GM12801 (cell line): ENCODE measurements around the gene ABCA6.

Experiments
- TF ChIP-seq, protein P1 (sequence below): IDR thresholded peaks from one replicate; pipeline ENCODE4 v1.5.1; 2011; ENCODE audit warnings: control low read depth; ENCODE audit not compliant: insufficient read length; ENCODE audit errors: extremely low read depth

ABCA6 gene

DNA sequence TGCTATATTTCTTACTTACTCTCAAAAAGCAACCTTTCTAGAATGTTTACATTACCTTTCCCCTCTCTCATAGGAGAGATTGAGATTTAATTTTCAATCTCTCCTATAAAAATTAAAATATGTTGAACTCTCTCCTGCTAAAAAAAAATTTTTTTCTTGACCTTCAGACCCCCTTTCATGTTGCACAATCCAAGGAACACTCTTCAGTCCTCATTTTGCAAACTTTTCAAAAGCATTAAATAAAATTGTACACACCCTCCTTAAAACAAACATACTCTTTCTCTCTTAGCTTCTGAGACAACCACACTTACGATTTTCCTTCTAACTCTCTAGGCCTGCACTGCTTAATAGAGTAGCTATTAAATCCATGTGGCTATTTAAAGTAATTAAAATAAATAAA lies 8.6 kb upstream of the ABCA6 start:
- TF ChIP-seq, protein P1, sequence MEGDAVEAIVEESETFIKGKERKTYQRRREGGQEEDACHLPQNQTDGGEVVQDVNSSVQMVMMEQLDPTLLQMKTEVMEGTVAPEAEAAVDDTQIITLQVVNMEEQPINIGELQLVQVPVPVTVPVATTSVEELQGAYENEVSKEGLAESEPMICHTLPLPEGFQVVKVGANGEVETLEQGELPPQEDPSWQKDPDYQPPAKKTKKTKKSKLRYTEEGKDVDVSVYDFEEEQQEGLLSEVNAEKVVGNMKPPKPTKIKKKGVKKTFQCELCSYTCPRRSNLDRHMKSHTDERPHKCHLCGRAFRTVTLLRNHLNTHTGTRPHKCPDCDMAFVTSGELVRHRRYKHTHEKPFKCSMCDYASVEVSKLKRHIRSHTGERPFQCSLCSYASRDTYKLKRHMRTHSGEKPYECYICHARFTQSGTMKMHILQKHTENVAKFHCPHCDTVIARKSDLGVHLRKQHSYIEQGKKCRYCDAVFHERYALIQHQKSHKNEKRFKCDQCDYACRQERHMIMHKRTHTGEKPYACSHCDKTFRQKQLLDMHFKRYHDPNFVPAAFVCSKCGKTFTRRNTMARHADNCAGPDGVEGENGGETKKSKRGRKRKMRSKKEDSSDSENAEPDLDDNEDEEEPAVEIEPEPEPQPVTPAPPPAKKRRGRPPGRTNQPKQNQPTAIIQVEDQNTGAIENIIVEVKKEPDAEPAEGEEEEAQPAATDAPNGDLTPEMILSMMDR = no peak

DNA sequence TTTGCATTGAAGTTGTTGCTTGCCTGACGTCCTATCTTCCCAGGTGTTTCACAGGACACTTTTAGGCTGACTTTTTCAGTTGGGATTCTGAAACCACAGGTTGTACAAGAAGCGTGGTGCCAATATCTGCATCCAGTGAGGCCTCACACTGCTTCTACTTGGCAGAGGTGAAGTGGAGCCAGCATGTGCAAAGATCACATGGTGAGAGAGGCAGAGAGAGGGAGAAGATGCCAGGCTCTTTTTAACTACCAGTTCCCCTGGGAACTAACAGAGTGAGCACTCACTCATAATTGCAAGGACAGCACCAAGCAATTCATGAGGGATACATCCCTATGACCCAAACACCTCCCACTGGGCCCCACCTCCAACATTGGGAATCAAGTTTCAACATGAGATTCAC lies 5.8 kb upstream of the ABCA6 start:
- TF ChIP-seq, protein P1 = no peak

- TF ChIP-seq, protein P1 = no peak
Observed at GRCh38 chr17:69144331-69145255, 2.9 kb upstream of the ABCA6 start.

- TF ChIP-seq, protein P1 = no peak
Observed at GRCh38 chr17:69143683-69144231, 2.1 kb upstream of the ABCA6 start.

DNA sequence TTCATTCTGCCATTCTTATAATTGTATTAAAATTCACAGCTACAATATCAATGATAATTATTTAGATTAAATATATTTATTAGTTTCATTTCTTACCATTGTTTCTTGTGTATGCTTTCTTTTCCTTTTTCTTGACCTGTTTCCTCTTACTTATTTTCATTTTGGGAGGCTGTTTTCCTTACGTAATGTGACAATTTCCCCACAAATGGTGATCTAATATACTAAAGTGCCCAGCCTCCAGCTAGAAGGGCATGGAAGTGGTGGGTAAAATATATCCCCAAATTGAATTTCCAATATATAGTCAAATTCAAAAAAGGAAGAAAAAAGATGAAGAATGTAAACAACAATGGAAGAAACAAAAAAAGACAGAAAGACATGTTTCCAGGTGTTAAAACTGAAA lies 1.5 kb upstream of the ABCA6 start:
- TF ChIP-seq, protein P1 = no peak

DNA sequence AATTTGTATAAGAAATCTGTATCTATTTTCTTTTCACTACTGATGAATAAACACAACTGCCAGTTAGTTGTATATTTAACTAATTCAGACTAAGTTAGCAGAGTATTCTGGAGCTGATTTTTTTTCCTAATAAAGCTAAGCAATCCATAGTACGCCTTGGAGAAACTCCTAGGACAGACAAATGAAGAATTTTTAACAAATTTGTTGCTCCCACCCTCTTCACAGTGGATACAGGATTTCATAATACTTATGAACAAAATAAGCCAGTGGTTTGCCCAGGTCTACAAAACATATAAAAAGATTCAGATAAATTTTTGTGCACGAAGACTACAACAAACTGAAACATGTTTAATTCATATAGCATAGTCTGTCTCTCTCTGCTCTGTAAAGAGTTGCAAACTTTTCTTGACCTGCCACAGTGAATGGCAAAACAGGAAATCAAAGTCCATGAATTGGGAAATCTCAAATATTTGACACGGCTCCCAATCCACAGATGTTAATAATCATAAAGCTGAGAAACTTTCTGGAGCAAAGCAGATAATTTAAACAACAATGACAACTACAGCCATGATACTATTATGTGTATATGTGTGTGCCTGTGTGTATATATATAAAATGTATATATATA lies 594 bp upstream of the ABCA6 start:
- TF ChIP-seq, protein P1 = no peak

GRCh38 chr17:69134112-69134511 lies 7.6 kb downstream of the ABCA6 start:
- TF ChIP-seq, protein P1 = no peak
